GM21737 (cell line): Measurements from ENCODE around the gene SPRR1B.
"Not testable (repeated sequence)": the region's sequence is repeated elsewhere in the genome, so short reads cannot be mapped to it uniquely, and the experiment has no call there.

Source experiments
- ATAC-seq: cut with Tn5 transposase; IDR thresholded peaks from one replicate; pipeline ENCODE4 v1.9.1; 2021; ENCODE audit warnings: mild to moderate bottlenecking, moderate library complexity; ENCODE audit not compliant: unreplicated experiment

Gene SPRR1B, protein sequence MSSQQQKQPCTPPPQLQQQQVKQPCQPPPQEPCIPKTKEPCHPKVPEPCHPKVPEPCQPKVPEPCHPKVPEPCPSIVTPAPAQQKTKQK

DNA sequence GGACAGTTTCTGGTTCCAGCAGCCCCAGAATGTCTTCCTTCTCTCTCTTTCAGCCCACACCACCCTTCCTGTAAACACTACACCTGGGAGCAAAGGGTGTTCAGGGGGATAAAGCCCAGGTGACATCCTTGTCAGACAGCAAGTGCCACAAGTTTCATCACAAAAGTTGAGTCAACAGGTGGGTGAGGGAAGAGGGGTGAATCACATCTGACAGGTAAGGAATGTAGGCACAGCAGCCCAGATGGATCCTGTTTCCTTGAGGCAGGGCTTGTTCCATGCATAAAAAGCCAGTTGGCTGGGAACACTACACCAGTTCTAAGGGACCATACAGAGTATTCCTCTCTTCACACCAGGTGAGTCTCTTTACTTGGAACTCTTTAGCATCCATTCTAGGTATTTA lies at the start of gene SPRR1B:
Gene SPRR1B, plus strand, starts transcription at position 309 of the 400 bp plus-strand sequence. CDS start 1,143 bp downstream, outside the sequence.
- ATAC-seq, result no peak

DNA sequence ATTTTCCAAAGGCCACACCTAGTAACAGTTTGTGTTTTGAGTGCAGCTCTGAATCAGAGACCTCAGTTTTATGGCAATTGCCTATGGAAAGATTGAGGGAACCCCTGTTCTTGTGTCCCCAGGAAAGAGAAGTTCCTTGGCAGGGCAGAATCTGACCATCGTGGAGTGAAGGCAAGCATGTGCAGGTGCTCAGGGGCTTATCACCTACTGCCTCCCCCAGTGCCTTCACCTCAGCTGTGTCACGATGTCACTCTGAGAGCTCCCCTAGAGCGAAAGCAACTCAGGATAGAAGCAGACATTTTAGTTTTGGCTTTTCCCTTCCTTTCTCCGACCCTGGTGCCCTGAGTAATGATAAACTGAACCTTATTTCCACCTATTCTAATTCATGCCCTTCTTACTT lies 48.9 kb upstream of the SPRR1B start:
- no peak for ATAC-seq

DNA sequence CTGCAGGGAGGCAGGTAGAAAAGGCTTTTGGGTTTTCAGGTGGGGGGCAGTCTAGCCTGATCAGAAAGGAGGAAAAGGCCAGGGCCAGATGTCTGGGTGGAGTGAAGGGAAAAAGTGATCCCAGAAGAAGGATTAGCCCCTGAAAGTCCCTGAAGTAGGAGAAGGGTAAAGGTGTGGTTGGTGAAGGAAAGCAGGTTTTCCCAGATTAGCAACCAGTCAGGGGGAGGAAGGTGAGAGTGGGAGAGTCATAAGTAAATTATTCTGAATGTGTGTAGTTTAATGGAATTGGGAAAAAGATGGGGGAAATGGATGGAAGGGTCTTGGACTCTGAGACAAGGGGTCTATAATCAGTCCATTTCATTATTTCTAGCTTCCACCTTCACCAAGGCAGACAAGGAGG lies 47.8 kb upstream of the SPRR1B start:
- no peak for ATAC-seq

DNA sequence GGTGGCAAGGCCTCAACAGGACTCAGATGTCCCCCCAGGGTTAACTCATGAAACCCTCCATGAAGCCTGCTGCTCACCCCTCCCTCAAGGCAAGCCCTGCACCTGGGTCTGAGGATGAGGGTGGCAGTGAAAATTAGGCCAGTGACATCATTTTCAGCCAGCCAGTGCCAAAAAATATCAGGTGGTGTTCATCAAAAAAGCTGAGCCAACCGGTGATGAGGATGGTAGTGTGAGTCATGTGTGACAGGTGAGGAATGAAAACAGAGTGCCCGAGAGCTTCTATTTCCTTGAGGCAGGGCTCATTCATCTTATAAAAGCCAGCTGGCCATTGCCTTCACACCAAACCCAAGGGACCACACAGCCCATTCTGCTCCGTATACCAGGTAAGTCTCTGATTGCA lies 47.3 kb upstream of the SPRR1B start, which contains the start of gene SPRR1A:
Gene SPRR1A, plus strand, starts transcription at position 339 of the 400 bp plus-strand sequence. CDS start 1,150 bp downstream, outside the sequence.
- ATAC-seq, result no peak

DNA sequence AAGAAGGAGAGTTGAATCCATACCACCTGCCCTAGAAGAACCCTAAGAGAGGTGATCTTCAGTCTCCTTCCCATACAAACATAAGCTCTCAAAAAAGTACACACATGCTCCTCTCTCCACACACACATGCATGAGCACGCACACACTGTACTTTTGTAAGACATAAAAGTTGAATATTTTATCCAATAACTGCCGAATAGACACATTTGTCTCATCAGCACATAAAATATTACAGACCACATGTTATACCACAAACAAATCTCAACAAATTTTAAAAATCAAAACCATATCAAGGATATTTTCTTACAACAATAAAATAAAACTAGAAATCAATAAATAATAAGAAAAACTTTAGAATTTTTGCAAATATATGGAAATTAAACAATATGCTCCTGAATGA lies 44.4 kb upstream of the SPRR1B start:
- no peak for ATAC-seq

DNA sequence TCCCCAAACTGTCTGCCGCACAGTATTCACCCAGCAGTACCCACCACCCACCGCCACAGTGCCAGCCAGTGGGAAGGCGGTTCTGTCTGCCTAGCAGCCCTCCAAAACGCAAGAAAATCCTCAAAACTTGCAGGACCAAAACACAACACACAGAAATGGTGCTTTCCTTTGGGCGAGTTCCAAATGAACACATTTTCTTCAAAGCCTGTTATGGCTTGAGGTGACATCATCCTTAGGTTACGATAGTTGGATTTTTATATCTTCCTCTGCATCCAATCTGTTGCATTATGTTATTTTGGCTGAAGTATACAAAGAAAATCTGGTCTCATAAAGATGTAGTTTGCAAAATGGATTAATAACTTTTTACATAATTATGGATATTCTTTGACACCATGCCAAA lies 37.8 kb upstream of the SPRR1B start:
- ATAC-seq, result no peak

DNA sequence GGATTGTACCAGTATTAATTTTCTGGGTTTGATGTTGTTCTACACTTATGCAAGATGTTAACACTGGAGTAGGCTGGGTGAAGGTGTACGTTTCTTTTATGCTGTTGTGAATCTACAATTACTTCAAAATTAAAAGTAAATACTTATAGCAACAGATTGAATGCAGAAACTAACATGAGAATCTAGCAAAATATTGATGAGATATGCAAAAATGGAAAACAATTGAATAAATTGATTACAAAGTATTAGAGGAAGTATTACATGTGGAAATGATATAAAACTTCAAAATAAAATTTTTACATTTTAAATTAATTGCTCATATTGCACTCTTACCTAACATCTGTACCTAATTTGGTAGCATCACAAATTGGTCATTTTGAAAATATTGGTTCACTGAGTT lies 35.2 kb upstream of the SPRR1B start:
- ATAC-seq, result no peak

DNA sequence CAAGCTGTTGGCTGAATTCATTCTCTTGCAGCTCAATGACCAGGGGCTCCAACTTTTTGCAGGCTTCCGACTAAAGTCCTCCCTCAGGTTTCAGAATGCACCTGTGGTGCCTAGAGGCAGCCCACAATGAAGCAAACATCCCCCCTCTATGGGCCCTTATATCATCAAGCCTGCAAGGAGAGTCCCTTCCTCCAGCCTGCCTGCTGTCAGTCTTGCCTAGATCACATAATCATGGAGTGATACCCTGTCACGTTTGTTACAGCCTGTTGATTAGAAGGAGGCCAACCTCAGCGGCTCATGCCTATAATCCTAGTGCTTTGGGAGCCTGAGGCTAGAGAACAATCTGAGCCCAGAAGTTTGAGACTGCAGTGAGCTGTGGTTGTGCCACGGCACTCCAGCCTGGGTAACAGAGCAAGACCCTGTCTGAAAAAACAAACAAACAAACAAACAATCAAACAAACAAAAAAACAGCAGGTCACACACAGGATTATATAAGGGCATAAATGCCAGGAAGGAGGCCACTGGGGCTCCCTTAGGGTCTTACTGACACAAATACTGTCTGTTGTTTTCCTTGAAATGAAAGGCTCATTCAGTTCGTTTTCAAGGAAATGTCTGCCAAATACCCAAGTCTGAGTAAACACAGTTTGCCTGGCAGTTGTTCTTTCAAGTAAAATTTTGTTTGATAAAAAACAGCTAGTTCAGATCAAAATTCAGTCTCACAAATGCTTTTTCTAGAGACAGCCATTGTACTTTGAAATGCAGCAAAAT lies 34.2 kb upstream of the SPRR1B start:
- ATAC-seq, result no peak

DNA sequence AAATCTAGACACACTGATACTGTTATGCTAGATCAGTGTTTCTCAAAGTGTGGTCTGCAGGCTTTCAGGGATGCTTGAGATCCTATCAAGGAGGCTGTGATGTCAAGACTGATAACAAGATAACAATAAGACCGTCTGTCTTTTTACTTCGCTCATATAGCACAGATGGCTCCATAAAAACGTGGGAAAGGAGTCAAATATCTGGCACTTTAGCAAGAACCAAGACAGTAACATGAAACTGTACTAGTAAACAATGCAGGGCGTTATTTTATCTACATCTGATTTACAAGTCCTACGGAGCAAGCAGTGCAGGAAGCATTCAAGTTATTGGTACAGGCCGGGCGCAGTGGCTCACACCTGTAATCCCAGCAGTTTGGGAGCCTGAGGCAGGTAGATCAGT lies 33.1 kb upstream of the SPRR1B start:
- no peak for ATAC-seq

DNA sequence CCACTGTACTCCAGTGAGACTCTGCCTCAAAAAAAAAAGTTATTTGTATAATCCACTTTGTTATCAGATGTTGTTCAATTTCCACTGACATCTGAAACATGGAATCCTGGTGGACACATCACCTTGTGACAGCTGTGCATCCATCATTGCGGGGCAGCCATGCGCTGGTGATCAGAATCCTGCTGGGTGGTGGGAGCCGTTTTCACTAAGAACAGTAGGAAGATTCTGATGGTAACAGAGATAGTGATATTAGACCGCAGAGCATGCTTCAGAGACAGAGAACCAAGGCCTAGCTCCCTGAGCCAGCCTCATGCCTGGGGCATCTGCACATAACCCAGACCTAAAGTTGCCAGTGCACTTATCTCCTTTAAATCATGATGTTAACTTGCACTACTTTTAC lies 32.5 kb upstream of the SPRR1B start:
- ATAC-seq, result no peak

DNA sequence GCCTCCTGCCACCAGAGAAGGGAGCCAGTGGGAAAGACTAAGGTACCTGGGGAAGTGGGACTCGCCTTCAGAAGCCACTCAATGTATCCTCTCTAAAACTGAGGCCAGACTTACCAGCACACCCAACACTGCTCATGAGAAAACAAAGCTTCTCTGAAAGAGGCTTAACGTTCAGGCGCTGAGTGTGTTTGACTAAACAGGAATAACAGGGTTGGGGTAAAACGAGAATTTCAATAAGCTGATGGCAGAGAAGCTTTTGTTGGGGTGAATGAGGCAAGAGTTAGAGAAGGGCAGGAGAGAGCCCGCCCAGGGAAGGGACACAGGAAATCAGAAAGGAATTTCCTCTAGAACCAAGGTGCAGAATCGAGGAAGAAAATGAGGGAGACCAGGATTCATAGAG lies 31.2 kb upstream of the SPRR1B start:
- ATAC-seq, result no peak

DNA sequence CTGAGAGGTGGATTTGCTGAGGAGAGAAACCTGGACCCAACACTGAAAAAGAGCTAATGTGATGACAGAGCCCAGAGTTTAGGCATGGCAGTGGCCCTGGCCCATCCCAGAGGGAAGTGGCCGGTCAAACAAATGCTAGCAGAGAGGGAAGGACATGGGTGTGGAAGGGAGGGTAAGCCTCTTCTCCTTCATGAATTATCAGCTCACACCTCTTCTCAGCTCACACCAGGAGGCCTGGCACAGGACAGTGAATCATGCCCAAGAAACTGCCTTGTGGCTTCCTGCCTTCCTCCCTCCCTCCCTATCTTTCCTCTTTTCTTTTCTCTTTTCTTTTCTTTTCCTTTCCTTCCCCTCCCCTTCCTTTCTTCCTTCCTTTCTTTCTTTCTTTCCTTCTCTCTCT lies 30.7 kb upstream of the SPRR1B start:
- no peak for ATAC-seq

DNA sequence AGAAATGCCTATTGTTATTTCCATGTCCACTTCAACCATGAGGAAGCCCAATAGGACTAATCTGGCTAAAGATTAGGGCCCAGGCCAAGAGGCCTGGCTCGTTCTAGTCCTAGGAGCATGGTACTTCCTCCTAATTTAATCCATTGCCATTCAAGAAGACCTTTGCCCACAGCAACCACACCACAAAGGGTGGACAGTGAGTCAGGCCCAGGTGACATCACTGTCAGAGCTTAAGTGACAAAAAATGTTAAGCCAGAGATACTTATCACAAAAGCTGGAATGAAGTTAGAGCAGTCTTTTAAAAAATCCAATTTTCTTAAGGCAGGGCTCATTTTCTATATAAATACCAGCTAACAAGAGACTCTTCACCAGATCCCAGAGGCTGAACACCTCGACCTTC lies 29.6 kb upstream of the SPRR1B start, which contains the start of gene SPRR3:
Gene SPRR3, plus strand, starts transcription at position 368 of the 400 bp plus-strand sequence. CDS start 1,272 bp downstream, outside the sequence.
- no peak for ATAC-seq

DNA sequence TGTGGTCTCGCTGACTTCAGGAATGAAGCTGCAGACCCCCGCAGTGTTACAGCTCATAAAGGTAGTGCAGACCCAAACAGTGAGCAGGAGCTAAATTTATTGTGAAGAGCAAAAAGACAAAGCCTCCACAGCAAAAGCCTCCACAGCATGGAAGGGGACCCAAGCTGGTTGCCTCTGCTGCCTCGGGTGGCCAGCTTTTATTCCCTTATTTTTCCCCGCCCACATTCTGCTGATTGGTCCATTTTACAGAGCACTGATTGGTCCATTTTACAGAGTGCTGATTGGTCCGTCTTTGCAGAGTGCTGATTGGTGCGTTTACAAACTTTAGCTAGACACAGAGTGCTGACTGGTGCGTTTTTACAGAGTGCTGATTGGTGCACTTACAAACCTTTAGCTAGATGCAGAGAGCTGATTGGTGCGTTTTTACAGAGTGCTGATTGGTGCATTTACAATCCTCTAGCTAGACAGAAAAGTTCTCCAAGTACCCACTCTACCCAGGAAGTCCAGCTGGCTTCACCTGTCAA lies 19.7 kb upstream of the SPRR1B start:
- not testable (repeated sequence) for ATAC-seq

DNA sequence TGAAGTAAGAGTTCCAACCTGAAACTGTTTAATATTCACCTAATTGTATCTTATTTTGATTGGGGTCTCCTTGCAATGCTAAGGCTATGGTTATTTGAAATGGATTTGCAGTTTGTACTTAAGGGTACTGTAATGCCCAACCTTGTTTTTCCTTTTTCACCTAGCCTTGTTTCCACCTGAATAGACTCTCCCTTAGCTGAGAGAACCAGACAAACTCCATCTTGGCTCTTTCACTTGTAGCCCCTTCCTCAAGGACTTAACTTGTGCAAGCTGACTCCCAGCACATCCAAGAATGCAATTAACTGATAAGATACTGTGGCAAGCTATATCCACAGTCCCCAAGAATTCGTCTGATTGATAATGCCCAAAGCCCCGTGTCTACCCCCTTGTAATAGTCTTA lies 9.2 kb upstream of the SPRR1B start:
- ATAC-seq, result not testable (repeated sequence)

DNA sequence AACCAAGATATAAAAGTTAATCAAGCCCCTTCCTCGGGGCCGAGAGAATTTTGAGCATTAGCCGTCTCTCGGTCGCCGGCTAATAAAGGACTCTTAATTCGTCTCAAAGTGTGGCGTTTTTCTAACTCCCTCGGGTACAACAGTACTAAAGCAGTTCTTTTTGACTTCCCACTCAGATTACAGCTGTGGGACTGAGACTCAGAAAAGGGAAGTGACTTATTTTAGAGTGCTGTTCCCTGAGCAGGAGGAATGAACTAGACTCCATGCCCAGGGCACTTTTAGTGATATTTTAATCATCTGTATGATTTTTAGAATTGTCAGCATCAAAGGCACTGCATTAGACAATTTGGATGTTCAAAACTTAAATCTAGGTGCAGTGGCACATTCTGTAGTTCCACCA lies 8.7 kb upstream of the SPRR1B start:
- not testable (repeated sequence) for ATAC-seq

DNA sequence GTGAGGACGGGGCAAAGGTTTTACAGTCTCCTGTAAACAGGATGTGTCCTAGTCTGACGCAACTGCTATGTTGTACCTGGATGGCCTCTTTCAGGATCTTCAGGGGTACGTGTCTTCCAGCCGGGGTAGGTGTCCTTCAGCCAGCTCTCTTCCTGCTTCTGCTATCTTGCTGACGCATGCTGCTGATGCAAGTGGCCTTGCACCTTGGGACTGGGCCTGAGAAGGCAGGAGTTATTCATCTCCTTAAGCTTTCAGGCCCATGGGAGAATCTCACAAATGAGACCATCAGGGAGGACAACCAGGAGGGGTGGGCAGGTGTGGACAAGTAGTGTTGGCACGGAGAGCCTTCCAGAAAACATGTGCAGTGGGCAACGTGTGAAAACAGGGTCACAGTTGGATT lies 7.9 kb upstream of the SPRR1B start:
- ATAC-seq, result no peak

DNA sequence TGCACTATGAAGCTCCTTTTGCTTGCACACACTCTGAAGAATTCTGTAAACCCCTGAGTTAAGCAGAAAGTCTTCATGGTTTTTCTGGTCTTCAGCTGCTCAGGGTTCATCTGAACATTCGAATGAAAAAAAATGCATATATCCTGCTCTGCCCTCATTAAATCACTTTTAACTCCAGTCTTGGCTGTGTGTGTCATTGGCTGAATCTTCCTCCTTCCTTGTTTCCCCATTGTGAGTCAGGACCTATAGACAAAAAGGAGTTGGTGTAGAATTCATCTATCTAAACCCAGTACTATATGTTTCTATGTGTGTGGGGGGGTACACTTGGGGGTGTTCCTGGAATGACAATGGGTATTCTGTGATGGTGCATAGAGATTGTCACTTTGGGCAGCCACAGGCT lies 6.6 kb upstream of the SPRR1B start:
- ATAC-seq, result no peak

DNA sequence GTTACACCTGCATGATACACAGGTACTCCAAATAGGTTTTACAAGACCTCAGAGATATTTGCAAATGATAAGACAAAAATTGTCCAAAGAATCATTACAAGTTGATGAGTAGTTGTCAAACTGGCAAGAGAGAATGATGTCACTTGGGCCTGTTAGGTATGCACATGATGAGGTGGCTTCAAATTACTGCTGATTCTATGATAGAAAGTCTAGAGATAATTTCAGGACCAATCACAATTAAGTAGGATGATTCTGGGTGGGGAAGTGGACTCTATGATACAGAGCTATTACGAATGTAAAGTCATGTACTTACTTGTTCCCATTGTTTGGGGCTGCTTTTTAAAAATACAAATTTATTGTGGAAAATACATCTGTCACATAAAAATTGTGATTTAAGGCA lies 5.2 kb upstream of the SPRR1B start:
- ATAC-seq, result no peak

DNA sequence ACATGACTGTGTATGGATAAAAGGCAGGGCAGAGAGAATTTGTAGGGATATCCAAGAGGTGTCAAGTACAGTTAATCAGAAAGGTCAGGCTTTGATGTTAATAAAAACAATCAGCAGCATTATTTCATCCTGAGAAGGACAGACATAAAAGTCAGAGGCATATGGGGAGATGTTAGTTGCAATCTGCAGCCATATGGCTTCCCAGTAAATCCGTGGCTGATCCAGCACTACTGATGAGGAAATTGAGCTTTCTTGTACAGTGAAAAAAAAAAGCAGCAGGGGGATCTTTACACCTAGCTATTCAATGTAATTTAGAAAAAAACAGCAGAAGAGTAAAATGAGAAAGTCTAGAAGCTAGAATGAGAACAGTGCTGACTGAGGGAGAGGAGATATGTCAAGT lies 2.2 kb upstream of the SPRR1B start:
- no peak for ATAC-seq

DNA sequence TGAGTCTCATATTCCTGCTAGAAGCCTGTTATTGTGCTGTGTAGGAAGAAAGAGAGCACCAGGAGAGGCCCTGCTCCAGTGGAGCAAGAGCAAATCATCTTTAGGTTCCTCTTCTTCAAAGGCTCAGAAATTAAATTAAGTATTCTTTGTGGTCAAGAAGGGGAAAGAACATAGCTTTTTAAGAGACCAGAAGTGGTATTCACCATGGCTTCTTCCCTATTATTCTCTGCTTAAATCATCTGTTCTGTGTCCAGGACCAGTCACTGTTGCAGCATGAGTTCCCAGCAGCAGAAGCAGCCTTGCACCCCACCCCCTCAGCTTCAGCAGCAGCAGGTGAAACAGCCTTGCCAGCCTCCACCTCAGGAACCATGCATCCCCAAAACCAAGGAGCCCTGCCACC lies 1.1 kb downstream of the SPRR1B start:
- ATAC-seq, result no peak

DNA sequence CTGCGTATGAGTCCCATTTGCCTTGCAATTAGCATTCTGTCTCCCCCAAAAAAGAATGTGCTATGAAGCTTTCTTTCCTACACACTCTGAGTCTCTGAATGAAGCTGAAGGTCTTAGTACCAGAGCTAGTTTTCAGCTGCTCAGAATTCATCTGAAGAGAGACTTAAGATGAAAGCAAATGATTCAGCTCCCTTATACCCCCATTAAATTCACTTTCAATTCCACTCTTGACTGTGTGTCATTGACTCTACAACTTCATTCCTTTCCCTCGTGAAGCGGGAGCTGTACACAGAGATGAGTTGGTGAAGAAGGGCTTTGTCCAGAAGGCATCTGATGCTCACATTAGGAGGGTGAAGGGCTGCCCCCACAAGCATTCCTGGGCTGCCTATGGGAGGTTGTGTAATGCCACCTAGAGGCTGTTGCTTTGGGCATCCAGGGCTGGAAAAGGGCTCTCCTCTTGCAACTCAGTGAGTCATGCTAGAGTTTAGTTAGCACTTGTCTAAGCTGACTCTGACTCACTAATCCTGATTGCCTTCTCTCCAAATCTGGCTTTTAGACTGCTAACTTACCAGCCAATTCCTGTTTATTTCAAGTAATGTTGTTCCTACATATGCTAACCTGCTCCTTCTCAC lies 1.8 kb downstream of the SPRR1B start:
- ATAC-seq, result no peak
